Measurements from ENCODE around the gene KRTAP3-1.

Gene KRTAP3-1

GRCh38 chr17:40980117-40980516 lies 28.8 kb downstream of the KRTAP3-1 start:
- Histone ChIP-seq H3K36me3 (ENCODE audit: insufficient read depth, low read length) (no peaks in the 10 kb centered on the region), H3K4me1 (ENCODE audit: insufficient read depth, low read length) (peaks cover 8% of the 10 kb centered on the region; the same call in 1 of the 2 replicates), H3K9ac (ENCODE audit: low read depth, low read length) (no peak overlapping the region), H3K9me3 (ENCODE audit: control insufficient read depth, insufficient read depth, low read length) (no peaks in the 10 kb centered on the region)

GRCh38 chr17:40978575-40979151 lies 30.3 kb downstream of the KRTAP3-1 start:
- Histone ChIP-seq H3K4me1 (ENCODE audit: insufficient read depth, low read length) (peaks cover 8% of the 10 kb centered on the region; the same call in 1 of the 2 replicates), H3K9me3 (ENCODE audit: control insufficient read depth, insufficient read depth, low read length) (no peaks in the 10 kb centered on the region), H3K36me3 (ENCODE audit: insufficient read depth, low read length) (no peaks in the 10 kb centered on the region), H3K9ac (ENCODE audit: low read depth, low read length) (no peak overlapping the region)

GRCh38 chr17:40975516-40975915 lies 33.4 kb downstream of the KRTAP3-1 start:
- Histone ChIP-seq H3K36me3 (ENCODE audit: insufficient read depth, low read length) (no peaks in the 10 kb centered on the region), H3K9me3 (ENCODE audit: control insufficient read depth, insufficient read depth, low read length) (no peaks in the 10 kb centered on the region; the same call in 1 of the 2 replicates), H3K9ac (ENCODE audit: low read depth, low read length) (no peak overlapping the region), H3K4me1 (ENCODE audit: insufficient read depth, low read length) (peaks cover 6% of the 10 kb centered on the region; the same call in 1 of the 2 replicates)

- Histone ChIP-seq H3K36me3 (ENCODE audit: insufficient read depth, low read length) (no peaks in the 10 kb centered on the region), H3K4me1 (ENCODE audit: insufficient read depth, low read length) (no peaks in the 10 kb centered on the region), H3K9me3 (ENCODE audit: control insufficient read depth, insufficient read depth, low read length) (no peaks in the 10 kb centered on the region; the same call in 1 of the 2 replicates), H3K9ac (ENCODE audit: low read depth, low read length) (no peak overlapping the region)
Observed at GRCh38 chr17:40974366-40974765, 34.6 kb downstream of the KRTAP3-1 start.

- Histone ChIP-seq H3K4me1 (ENCODE audit: insufficient read depth, low read length) (no peaks in the 10 kb centered on the region), H3K9ac (ENCODE audit: low read depth, low read length) (no peak overlapping the region)
Observed at GRCh38 chr17:40967582-40967981, 41.3 kb downstream of the KRTAP3-1 start.

GRCh38 chr17:40966848-40967247 lies 42.1 kb downstream of the KRTAP3-1 start, which contains the start of gene KRT39:
KRT39 (minus strand) TSS chr17:40966948; CDS start chr17:40966856, 92 bp downstream.
- Histone ChIP-seq H3K36me3 (ENCODE audit: insufficient read depth, low read length) (no peaks in the 10 kb centered on the region), H3K9me3 (ENCODE audit: control insufficient read depth, insufficient read depth, low read length) (no peaks in the 10 kb centered on the region; the same call in 1 of the 2 replicates), H3K9ac (ENCODE audit: low read depth, low read length) (no peak within 1 kb of the TSS), H3K4me1 (ENCODE audit: insufficient read depth, low read length) (no peaks in the 10 kb centered on the region)

More at GRCh38 chr17:40967582-40967981, 41.3 kb downstream of the KRTAP3-1 start:
- Histone ChIP-seq H3K36me3 (ENCODE audit: insufficient read depth, low read length) (no peaks in the 10 kb centered on the region), H3K9me3 (ENCODE audit: control insufficient read depth, insufficient read depth, low read length) (no peaks in the 10 kb centered on the region; the same call in 1 of the 2 replicates)

- Histone ChIP-seq H3K9me3 (ENCODE audit: control insufficient read depth, insufficient read depth, low read length) (no peaks in the 10 kb centered on the region), H3K9ac (ENCODE audit: low read depth, low read length) (no peak overlapping the region), H3K4me1 (ENCODE audit: insufficient read depth, low read length) (no peaks in the 10 kb centered on the region), H3K36me3 (ENCODE audit: insufficient read depth, low read length) (no peaks in the 10 kb centered on the region)
Observed at GRCh38 chr17:40963838-40964237, 45.1 kb downstream of the KRTAP3-1 start.

- Histone ChIP-seq H3K9me3 (ENCODE audit: control insufficient read depth, insufficient read depth, low read length) (no peaks in the 10 kb centered on the region), H3K36me3 (ENCODE audit: insufficient read depth, low read length) (no peaks in the 10 kb centered on the region), H3K9ac (ENCODE audit: low read depth, low read length) (no peak overlapping the region), H3K4me1 (ENCODE audit: insufficient read depth, low read length) (peaks cover 12% of the 10 kb centered on the region)
Observed at GRCh38 chr17:40962059-40962561, 46.8 kb downstream of the KRTAP3-1 start.

- peaks cover 18% of the 10 kb centered on the region for H3K4me1 ChIP-seq (ENCODE audit: insufficient read depth, low read length)
- no peaks in the 10 kb centered on the region for H3K9me3 ChIP-seq (ENCODE audit: control insufficient read depth, insufficient read depth, low read length)
- no peaks in the 10 kb centered on the region for H3K36me3 ChIP-seq (ENCODE audit: insufficient read depth, low read length)
- no peak overlapping the region for H3K9ac ChIP-seq (ENCODE audit: low read depth, low read length)
Observed at GRCh38 chr17:40961591-40961990, 47.3 kb downstream of the KRTAP3-1 start.

GRCh38 chr17:40960144-40960543 lies 48.8 kb downstream of the KRTAP3-1 start:
- H3K9ac ChIP-seq (ENCODE audit: low read depth, low read length): no peak overlapping the region
- no peaks in the 10 kb centered on the region for H3K36me3 ChIP-seq (ENCODE audit: insufficient read depth, low read length)
- no peaks in the 10 kb centered on the region for H3K9me3 ChIP-seq (ENCODE audit: control insufficient read depth, insufficient read depth, low read length)
- H3K4me1 ChIP-seq (ENCODE audit: insufficient read depth, low read length): peaks cover 18% of the 10 kb centered on the region
